ENCODE data around the gene RPS6KB2. TPM values are rescaled to one million over a fixed set of nuclear protein-coding genes. Genes with fewer than 3 reads are reported as not detected.

The RPS6KB2 gene
- total RNA-seq, 1 experiment from 2014 or later = 54.0 TPM

DNA sequence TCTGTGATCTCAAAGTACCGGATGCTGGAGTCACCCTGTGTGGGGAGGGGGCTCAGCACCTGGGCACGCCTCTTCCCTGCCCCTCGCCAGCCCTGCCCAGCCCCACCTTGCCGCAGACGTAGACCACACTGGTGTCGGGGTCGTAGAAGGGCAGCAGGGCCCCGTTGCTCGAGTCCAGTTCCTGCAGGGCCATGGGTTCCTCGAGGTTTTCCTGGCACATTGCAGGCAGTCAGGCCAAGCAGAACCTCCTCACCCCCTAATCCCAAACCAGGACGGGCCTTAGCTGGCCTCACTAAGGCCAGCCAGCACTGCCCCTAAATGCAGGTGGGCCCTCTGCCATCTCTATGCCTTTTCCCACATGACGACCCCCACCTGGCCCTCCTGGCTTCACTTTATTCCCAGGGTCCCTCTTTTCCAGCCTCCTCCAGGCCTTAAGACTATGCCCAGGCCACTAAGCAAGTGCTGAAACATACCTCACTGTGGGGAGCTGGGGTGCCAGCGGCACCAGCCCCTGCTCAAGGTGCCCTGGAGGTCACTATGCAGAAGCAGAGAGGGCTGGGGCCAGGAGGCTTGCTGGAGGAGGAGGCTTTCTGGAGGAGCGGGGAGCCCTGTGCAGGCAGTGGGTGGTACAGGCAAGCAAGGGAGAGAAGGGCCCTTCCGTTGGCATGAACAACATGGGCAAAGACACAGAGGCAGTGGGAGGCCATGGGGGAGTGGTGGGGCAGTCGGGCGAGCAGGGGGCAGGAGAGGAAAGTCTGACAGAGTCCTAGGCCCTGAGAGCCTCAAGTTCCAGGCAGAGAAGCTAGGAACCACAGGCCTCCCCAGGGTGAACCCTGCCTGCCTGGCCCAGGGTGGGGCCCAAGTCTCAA, 12.2 kb downstream of the RPS6KB2 start:
- Histone ChIP-seq H3K79me2 (ENCODE audit: low read depth) (peaks cover 20% of the 10 kb centered on the region), H4K20me1 (ENCODE audit: insufficient read depth) (0 out of 2 replicates have a peak, but pooled peaks cover 6% of the 10 kb centered on the region), H3K4me2 (no peak overlapping the region), H3F3A (ENCODE audit: insufficient read depth, low read depth) (peaks cover 37% of the 10 kb centered on the region), H3K9me2 (ENCODE audit: insufficient read depth) (no peaks in the 10 kb centered on the region), H3K27ac (no peak overlapping the region), H3K36me3 (ENCODE audit: low read depth) (no peaks in the 10 kb centered on the region; the same call in none of the 2 replicates), H3K4me1 (replicated peaks; ENCODE audit: insufficient read depth) (peaks cover 13% of the 10 kb centered on the region), H3K4me3 (no peak overlapping the region), H3K9me3 (ENCODE audit: insufficient read depth, low read depth) (no peaks in the 10 kb centered on the region), H3K27me3 (ENCODE audit: insufficient read depth, low read depth) (no peaks in the 10 kb centered on the region), H2AFZ (no peak overlapping the region)
- POLR2A ChIA-PET (ENCODE audit: unreplicated experiment) = no interaction called here
- no peak for DNase-seq
- intact Hi-C loops (cut with micrococcal nuclease; ENCODE audit: unreplicated experiment) = loop anchor here (5.0 kb wide), 1 partner anchor 67 kb away; the partner anchor contains the start of genes CDK2AP2 and PITPNM1
- TF ChIP-seq, protein P1, sequence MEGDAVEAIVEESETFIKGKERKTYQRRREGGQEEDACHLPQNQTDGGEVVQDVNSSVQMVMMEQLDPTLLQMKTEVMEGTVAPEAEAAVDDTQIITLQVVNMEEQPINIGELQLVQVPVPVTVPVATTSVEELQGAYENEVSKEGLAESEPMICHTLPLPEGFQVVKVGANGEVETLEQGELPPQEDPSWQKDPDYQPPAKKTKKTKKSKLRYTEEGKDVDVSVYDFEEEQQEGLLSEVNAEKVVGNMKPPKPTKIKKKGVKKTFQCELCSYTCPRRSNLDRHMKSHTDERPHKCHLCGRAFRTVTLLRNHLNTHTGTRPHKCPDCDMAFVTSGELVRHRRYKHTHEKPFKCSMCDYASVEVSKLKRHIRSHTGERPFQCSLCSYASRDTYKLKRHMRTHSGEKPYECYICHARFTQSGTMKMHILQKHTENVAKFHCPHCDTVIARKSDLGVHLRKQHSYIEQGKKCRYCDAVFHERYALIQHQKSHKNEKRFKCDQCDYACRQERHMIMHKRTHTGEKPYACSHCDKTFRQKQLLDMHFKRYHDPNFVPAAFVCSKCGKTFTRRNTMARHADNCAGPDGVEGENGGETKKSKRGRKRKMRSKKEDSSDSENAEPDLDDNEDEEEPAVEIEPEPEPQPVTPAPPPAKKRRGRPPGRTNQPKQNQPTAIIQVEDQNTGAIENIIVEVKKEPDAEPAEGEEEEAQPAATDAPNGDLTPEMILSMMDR (conservative IDR thresholded peaks at IDR 0.05) = no peak
- no peak for TF ChIP-seq EZH2 (IDR thresholded peaks at IDR 0.05; ENCODE audit: low read depth)
- no TSS peak for BruUV-seq (replicated peaks)
- CTCF ChIA-PET = no interaction called here

DNA sequence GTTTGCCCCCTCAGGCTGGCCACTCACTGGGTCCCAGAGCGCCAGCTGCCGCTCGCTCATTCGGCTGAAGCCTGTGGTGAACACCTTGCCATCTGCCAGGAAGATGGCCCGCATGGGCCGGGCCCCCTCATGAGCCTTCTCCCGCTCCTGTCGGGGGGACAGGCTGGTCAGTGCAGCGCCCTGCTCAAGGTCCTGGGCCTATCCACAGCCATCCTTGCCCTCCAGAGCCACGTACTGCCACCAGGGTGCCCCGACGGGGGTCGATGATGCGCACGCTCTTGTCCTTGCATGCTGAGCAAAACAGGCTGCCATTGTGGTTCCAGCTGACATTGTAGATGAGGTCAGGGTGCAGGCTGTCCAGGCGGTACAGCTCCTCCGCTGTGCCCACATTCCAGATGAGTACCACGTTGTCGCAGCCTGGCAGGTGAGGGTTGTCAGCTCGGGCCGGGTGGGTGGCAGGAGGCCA, 12.8 kb downstream of the RPS6KB2 start:
- Histone ChIP-seq H3K4me2 (no peak overlapping the region), H3K27me3 (ENCODE audit: insufficient read depth, low read depth) (no peaks in the 10 kb centered on the region), H3K9me3 (ENCODE audit: insufficient read depth, low read depth) (no peaks in the 10 kb centered on the region), H2AFZ (no peak overlapping the region), H3K9me2 (ENCODE audit: insufficient read depth) (no peaks in the 10 kb centered on the region), H3K4me3 (no peak overlapping the region), H4K20me1 (ENCODE audit: insufficient read depth) (0 out of 2 replicates have a peak, but pooled peaks cover 6% of the 10 kb centered on the region), H3K36me3 (ENCODE audit: low read depth) (no peaks in the 10 kb centered on the region; the same call in none of the 2 replicates), H3K27ac (no peak overlapping the region), H3K79me2 (ENCODE audit: low read depth) (peaks cover 20% of the 10 kb centered on the region), H3K4me1 (replicated peaks; ENCODE audit: insufficient read depth) (peaks cover 13% of the 10 kb centered on the region), H3F3A (ENCODE audit: insufficient read depth, low read depth) (peaks cover 37% of the 10 kb centered on the region)
- no peak for DNase-seq
- no peak for TF ChIP-seq EZH2 (IDR thresholded peaks at IDR 0.05; ENCODE audit: low read depth)
- TF ChIP-seq, protein P1 (conservative IDR thresholded peaks at IDR 0.05) = no peak
- intact Hi-C loops (cut with micrococcal nuclease; ENCODE audit: unreplicated experiment) = loop anchor here (5.0 kb wide), 1 partner anchor 66 kb away; the partner anchor contains the start of genes CDK2AP2 and PITPNM1
- BruUV-seq (replicated peaks) = no TSS peak
- ChIA-PET POLR2A (ENCODE audit: unreplicated experiment) (interaction anchor here (0.6 to 0.7 kb wide), 2 partner anchors 90 to 388 kb away, joined by 6 to 14 read pairs; no protein-coding TSS in a partner anchor), CTCF (no interaction called here)

DNA sequence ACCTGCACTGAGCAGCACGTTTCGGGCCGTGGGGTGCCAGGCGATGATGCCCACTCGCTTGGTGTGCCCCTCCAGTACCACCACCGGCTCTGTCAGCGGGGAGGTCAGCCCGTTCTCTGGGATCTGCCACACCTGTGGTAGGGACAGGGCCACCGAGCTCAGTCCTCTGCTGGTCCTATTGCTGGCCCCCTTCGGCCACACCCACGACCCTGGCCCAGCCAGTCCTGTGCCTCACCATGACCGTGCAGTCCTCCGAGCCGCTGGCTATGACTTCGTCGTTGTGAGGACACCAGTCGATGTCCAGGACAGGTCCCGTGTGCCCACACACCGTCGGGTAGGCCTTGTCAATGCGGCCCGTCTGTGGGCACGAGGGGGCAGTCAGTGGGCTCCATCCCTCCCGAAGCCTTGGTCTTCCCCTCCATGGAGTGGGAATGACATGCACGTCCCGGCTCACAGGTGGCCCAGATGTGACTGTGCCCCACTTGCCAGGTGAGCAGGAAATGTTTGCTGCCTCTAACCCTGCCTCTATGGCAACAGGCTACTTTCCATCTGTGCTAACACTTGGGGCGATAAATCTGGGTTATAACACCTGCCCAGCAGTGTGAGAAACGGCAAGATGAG, 13.5 kb downstream of the RPS6KB2 start:
- H3K9me3 ChIP-seq (ENCODE audit: insufficient read depth, low read depth) = no peaks in the 10 kb centered on the region
- no peak for TF ChIP-seq EZH2 (IDR thresholded peaks at IDR 0.05; ENCODE audit: low read depth)
- TF ChIP-seq, protein P1 (conservative IDR thresholded peaks at IDR 0.05) = no peak
- no peak for DNase-seq
- peaks cover 20% of the 10 kb centered on the region for H3K79me2 ChIP-seq (ENCODE audit: low read depth)
- H4K20me1 ChIP-seq (ENCODE audit: insufficient read depth) = 0 out of 2 replicates have a peak, but pooled peaks cover 6% of the 10 kb centered on the region
- ChIA-PET CTCF (no interaction called here), POLR2A (ENCODE audit: unreplicated experiment) (interaction anchor here (0.6 to 0.7 kb wide), 2 partner anchors 90 to 388 kb away, joined by 6 to 14 read pairs; no protein-coding TSS in a partner anchor)
- peak overlapping the region; percentile 70; the same call in 1 of the 2 replicates for H3K4me3 ChIP-seq
- no peaks in the 10 kb centered on the region; the same call in none of the 2 replicates for H3K36me3 ChIP-seq (ENCODE audit: low read depth)
- H3K4me2 ChIP-seq = peak overlapping the region; percentile 87
- intact Hi-C loops (cut with micrococcal nuclease; ENCODE audit: unreplicated experiment) = loop anchor here (2.0 to 5.0 kb wide), 2 partner anchors 27 to 65 kb away; partner anchors contain the start of genes CDK2AP2, PITPNM1 and TMEM134
- no peak overlapping the region for H2AFZ ChIP-seq
- H3F3A ChIP-seq (ENCODE audit: insufficient read depth, low read depth) = peaks cover 37% of the 10 kb centered on the region
- no TSS peak for BruUV-seq (replicated peaks)
- no peaks in the 10 kb centered on the region for H3K9me2 ChIP-seq (ENCODE audit: insufficient read depth)
- peaks cover 13% of the 10 kb centered on the region for H3K4me1 ChIP-seq (replicated peaks; ENCODE audit: insufficient read depth)
- H3K27me3 ChIP-seq (ENCODE audit: insufficient read depth, low read depth) = no peaks in the 10 kb centered on the region
- no peak overlapping the region for H3K27ac ChIP-seq

Measured in PC-9 (cell line).